Measurements from ENCODE around the gene OR1Q1.

DNA sequence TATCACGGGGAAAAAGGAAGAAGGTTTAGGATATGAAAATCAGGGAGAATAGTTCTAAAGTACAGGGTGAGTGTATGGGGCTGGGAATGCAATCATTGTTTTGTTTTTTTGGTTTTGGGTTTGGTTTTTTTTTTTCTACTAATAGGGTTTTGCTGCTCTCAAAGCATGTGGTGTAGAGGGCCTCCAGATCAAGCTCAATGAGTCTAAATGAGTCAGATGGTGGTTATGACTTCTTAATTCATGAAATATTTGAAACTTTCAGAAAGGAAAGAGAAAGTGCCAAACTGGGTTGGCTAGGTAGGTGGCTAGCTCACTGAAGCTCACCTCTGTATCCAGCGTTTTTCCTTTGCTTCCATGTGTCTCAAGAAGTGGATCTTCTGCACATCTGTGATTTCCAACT, 42.1 kb upstream of the OR1Q1 start:
- TF ChIP-seq, protein P1, sequence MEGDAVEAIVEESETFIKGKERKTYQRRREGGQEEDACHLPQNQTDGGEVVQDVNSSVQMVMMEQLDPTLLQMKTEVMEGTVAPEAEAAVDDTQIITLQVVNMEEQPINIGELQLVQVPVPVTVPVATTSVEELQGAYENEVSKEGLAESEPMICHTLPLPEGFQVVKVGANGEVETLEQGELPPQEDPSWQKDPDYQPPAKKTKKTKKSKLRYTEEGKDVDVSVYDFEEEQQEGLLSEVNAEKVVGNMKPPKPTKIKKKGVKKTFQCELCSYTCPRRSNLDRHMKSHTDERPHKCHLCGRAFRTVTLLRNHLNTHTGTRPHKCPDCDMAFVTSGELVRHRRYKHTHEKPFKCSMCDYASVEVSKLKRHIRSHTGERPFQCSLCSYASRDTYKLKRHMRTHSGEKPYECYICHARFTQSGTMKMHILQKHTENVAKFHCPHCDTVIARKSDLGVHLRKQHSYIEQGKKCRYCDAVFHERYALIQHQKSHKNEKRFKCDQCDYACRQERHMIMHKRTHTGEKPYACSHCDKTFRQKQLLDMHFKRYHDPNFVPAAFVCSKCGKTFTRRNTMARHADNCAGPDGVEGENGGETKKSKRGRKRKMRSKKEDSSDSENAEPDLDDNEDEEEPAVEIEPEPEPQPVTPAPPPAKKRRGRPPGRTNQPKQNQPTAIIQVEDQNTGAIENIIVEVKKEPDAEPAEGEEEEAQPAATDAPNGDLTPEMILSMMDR (IDR thresholded peaks at IDR 0.05; ENCODE audit: low read depth, low read length, poor library complexity, severe bottlenecking) = no peak
- TF ChIP-seq EZH2phosphoT487 (IDR thresholded peaks at IDR 0.05; ENCODE audit: borderline replicate concordance, low read length) = no peak

All from DOHH2 (cell line).